Fibroblast of skin of left biceps (primary cell): Measurements from ENCODE around the gene SKOR1.

ENCODE experiments used
- DNase-seq, 2 experiments: peaks; one replicate each; pipeline ENCODE4 v3.0.0-alpha.2; 2013; ENCODE audit warnings: low read depth in 2 of 2

Gene SKOR1

DNA sequence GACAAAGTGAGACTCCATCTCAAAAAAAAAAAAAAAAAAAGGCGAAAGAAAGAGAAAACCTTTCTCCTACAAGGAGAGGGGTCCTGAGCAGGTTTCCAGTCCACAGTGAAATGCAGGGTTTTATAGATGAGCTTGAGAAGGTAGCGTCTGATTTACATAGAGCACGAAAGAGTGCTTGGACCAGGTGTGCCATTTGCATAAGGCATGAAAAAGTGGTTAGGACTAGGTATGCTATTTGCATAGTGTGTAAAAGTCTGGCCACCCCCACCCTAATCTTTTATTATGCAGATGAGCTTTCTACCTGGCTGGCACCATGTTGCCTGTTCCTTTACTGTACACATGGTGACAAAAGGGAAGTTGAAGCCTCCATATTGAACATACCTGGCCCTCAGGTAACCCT lies 28.1 kb downstream of the SKOR1 start:
- DNase-seq = no peak

- DNase-seq = no peak
Observed at GRCh38 chr15:67854358-67854757, 29.0 kb downstream of the SKOR1 start.

GRCh38 chr15:67855842-67856241 lies 30.5 kb downstream of the SKOR1 start:
- no peak for DNase-seq

DNA sequence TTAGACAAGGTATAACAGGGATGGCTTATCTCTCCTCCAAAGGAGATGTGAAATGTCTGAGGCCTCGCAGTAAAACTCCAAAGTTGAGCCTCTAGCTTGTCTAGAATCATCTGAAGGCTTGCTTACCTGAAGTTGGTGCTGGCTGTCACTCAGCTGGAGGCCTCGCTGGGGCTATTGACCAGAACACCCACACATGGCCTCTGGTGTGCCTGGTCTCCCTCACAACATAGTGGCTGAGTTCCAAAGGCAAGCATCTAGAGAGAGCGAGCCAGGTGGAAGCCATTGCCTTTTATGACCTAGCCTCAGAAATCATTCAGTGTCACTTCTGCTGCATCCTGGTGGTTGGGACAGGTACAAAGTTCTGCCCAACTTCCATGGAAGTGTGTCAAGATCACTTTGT lies 31.9 kb downstream of the SKOR1 start:
- no peak for DNase-seq

DNA sequence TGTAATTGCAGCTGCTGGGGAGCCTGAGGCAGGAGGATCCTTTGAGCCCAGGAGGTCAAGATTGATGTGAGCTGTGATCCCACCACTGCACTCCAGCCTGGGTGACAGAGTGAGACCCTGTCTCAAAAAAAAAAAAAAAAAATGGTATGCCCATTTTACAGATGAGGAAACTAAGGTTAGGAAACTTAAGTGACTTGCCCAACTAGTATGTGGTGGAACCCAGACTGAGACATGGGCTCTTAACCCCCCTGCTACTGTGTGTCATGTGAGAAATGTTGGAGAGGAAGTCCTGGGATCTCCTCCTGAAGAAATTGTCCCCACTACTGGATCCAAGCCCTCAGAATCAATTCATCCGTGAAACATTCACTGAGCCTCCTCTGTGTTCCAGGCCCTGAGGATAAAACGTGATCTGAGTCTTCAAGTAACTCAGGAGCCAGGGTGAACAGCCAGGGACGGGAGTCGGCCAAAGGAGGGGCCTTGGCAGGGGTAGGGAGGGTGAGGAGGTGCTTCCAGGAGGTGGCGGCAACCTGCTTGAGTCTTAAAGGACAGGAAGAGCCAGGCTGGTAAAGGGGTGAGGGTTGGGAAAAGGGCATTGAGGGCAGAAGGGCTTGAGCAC lies 34.1 kb downstream of the SKOR1 start:
- no peak for DNase-seq

DNA sequence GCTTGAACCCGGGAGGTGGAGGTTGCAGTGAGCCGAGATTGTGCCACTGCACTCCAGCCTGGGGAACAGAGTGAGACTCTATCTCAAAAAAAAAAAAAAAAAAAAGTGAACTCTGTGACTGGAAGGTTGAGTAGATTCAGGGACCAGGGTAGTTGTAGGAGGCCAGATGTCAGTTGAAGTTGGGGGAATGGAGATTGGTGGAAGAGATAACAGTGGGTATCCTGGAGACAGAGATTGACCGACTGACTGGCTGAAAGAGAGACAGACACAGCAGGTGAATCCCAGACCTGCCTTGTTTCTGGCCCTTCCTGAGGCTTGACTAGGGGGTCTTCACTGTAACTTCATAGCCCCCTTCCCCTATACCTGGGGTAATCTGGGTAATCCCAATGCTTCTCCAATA lies 36.7 kb downstream of the SKOR1 start:
- no peak for DNase-seq

DNA sequence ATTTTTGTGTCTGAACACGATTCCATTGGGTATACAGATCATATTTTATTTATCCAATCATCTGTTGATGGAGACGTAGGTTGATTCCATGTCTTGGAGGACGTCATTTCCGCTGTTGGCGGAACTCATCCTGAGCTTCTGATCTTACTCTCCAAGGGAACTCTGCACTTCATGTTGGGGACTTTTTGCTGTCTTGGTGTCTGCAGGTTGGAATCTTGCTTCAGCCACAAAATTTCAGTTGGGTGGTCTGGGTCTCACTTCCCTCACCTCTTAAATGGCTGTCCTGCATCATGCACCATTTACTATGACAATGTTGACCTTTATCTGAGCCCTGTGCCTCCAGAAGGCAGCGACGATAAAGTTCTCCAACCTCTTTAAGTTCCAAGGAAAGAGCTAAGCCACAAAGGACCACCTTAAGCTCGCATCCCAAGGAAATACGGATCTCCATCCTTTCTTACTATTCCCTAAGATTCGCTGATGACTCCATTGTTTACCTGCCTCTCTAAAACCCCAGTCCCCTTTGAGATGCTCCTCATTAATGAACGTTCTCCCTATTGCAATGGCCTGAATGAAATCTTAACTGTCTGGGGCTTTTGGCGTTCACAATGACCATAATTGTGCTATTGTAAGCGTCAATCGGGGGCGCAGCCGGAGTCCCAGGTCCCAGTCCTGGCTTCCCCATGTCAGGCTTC lies 37.6 kb downstream of the SKOR1 start:
- DNase-seq = no peak

- DNase-seq = peak in 1 of 2 experiments; percentile 33
Observed at GRCh38 chr15:67863442-67863987, 38.2 kb downstream of the SKOR1 start.

DNA sequence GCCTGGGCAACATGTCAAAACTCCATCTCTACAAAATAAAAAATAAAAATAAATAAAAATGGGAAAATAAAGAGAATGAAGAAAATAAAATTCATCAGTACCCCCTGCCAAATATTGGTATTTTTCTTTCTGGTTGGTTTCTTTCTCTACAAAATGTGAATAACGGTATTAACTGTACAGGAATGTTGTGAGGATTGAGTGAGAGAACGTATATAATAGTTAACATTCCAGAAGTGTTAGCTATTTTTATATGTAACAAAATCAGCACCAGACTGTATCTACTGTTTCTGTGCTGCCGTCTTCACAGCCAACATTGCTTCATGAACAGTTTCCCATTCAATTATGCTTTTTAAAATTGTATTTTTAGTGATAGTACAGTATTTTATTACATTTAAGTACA lies 40.0 kb downstream of the SKOR1 start:
- DNase-seq = peak in 1 of 2 experiments; percentile 32

- DNase-seq = no peak
Observed at GRCh38 chr15:67865766-67866165, 40.5 kb downstream of the SKOR1 start.

DNA sequence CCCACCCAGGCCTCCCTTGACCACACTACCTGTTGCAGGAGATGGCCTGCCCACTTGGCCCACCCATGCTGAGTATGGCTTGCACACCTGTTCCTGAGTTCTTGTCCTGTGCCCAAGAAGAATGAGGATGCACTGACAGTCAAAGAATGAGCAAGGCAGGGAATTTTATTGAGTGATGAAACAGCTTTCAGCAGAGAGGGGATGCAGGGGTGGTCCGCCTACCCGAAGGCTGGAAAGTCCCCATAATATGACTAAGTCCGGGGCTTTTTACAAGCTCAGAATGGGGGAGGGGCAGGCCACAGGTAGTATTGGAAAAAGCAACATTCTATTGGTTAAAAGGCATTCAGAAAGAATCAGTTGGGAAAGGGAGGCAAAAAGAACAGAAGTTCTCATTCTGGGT lies 44.4 kb downstream of the SKOR1 start:
- DNase-seq = no peak

DNA sequence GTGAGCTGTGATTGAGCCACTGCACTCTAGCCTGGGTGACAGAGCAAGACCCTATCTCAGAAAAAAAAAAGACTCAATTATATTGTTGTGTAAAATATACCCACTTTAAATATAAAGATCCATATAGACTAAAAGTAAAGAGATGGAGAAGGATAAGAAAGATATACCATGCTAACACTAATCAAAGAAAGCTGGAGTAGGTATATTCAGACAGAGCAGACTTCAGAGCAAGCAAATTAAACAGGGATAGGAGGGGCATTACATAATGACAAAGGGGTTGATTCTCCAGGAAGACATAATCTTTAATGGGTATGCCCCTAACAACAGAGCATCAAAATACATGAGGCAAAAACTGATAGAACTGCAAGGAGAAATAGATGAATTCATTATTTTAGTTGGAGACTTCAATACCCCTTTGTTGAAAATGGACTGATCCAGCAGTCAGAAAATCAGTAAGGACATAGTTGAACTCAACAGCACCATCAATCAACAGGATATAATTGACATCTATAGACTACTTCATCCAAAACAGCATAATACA lies 45.6 kb downstream of the SKOR1 start:
- no peak for DNase-seq

GRCh38 chr15:67873777-67874176 lies 48.5 kb downstream of the SKOR1 start:
- DNase-seq = no peak

DNA sequence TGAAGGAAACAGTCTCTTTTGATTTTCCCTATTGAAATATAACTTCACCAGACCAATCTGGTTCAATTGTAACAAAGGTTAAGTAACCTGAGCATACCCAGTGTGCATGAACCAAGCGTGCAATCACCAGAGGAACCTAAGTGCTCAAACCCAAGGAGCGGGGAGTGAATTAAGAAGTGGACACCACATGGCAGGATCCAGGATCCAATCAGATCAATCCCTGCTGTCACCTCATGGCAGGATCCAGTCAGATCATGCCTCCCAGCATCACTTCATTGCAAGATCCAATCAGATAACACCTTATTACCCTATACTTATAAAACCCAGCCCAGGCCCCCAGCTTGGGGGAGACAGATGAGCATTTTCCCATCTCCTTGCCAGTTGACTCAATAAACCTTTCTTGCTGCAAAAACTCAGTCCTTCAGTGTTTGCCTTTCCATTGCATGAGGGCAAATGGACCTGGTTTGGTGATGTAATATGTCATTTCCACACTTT lies 53.5 kb downstream of the SKOR1 start:
- DNase-seq = no peak

GRCh38 chr15:67879440-67880129 lies 54.3 kb downstream of the SKOR1 start:
- no peak for DNase-seq

- no peak for DNase-seq
Observed at GRCh38 chr15:67880651-67881182, 55.4 kb downstream of the SKOR1 start.

DNA sequence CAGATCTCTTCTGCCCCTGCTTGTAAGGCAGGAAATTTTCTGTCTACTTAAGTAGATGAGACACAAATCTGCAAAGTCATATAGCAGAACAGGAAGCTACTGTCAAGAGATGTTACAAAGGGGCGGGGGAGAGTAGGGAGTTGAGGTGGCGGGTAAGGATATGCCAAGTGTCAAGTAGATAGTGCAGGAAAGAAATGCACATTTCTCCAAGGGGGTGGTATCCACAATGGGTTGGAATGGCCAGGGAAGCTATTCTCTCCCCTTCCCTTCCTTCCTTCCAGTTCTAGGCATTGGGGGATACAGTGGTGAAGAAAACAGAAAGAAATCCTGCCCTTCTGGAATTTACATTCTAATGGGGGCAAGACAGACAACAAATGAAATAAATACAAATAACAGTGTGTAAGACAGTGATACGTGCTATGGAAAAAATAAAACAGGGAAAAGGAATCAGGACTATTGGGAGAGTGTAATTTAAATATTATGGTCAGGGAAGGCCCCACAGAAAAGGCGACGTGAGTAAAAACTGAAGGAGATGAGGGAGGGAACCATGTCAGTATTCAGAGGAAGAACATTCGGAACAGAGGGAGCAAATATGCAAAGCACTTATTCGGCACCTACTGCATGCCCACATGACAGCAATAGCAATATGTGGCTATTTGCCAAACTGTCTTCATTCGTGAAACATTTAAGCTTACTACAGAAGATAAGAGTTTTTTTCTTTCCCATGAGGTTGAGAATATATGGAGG lies 57.4 kb downstream of the SKOR1 start:
- no peak for DNase-seq

DNA sequence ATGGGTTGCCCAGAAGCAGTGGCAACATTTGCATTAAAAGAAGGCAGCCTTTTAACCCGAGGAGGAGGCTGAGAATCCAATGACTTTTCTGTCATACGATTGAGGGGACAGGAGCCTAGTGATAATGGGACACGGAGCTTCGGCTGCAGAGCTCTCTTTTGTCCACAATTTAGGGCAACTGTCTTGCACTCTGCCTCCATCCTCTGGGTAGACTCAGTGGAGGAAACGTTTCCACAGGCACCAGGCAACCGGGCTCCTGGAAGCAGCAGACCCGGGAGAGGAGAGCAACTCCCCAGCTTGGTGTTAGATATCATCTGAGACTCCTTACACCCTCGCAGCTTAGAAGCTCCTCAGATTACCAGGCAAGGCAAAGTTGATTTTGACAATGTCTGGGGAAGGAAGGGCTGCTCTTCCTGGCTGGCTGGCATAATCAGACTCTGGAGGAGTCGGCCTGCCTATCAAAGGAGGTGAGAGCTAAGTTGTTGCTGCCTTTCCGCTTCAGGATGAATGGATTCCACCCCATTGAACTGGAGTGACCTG lies 58.0 kb downstream of the SKOR1 start:
- DNase-seq = no peak

GRCh38 chr15:67884009-67884408 lies 58.7 kb downstream of the SKOR1 start:
- DNase-seq = no peak
